GM18867 (cell line): Measurements from ENCODE around the gene FKBP10.
"Not testable (repeated sequence)": the region's sequence is repeated elsewhere in the genome, so short reads cannot be mapped to it uniquely, and the experiment has no call there.

Experiments
- ATAC-seq: cut with Tn5 transposase; IDR thresholded peaks from one replicate; pipeline ENCODE4 v1.9.1; 2021; ENCODE audit warnings: mild to moderate bottlenecking, moderate library complexity; ENCODE audit not compliant: unreplicated experiment

The FKBP10 gene

GRCh38 chr17:41812381-41813151 is at the start of gene FKBP10:
FKBP10 (plus strand) TSS chr17:41813004; CDS start chr17:41813035, 31 bp downstream.
- no peak for ATAC-seq

- no peak for ATAC-seq
These were observed 49.5 kb upstream of the FKBP10 start for GRCh38 chr17:41763327-41763726.

GRCh38 chr17:41766135-41766534 is 46.7 kb upstream of the FKBP10 start:
- ATAC-seq: no peak

GRCh38 chr17:41767324-41768042 is 45.3 kb upstream of the FKBP10 start:
- ATAC-seq: no peak

GRCh38 chr17:41768682-41769288 is 44.0 kb upstream of the FKBP10 start:
- no peak for ATAC-seq

GRCh38 chr17:41769346-41769862 is 43.4 kb upstream of the FKBP10 start:
- ATAC-seq: no peak

- no peak for ATAC-seq
These were observed 42.8 kb upstream of the FKBP10 start for GRCh38 chr17:41769985-41770384.

- no peak for ATAC-seq
These were observed 41.2 kb upstream of the FKBP10 start for GRCh38 chr17:41771389-41772206.

GRCh38 chr17:41772218-41772585 is 40.6 kb upstream of the FKBP10 start:
- no peak for ATAC-seq

- ATAC-seq: no peak
These were observed 40.1 kb upstream of the FKBP10 start for GRCh38 chr17:41772586-41773189.

- ATAC-seq: no peak
These were observed 39.6 kb upstream of the FKBP10 start for GRCh38 chr17:41773190-41773588.

- ATAC-seq: no peak
These were observed 39.0 kb upstream of the FKBP10 start for GRCh38 chr17:41773731-41774193.

- no peak for ATAC-seq
These were observed 37.2 kb upstream of the FKBP10 start for GRCh38 chr17:41775394-41776226.

- ATAC-seq: not testable (repeated sequence)
These were observed 36.4 kb upstream of the FKBP10 start for GRCh38 chr17:41776262-41776900.

- ATAC-seq: no peak
These were observed 35.6 kb upstream of the FKBP10 start for GRCh38 chr17:41777157-41777573.

GRCh38 chr17:41777574-41778188 is 35.1 kb upstream of the FKBP10 start:
- ATAC-seq: no peak

GRCh38 chr17:41779954-41780353 is 32.9 kb upstream of the FKBP10 start:
- ATAC-seq: no peak

- no peak for ATAC-seq
These were observed 31.2 kb upstream of the FKBP10 start for GRCh38 chr17:41781404-41782110.
